C4-2B (cell line): ENCODE results near the gene EFEMP2.

ENCODE experiments used
- H3K27ac ChIP-seq: fragments of 450-650 bp; 2 replicates; pipeline ENCODE4 v1.5.1; 2017
- CTCF ChIP-seq: fragments of 450-650 bp; conservative IDR thresholded peaks from 2 replicates; pipeline ENCODE4 v1.5.1; 2017; ENCODE audit warnings: mild to moderate bottlenecking
- ZFX ChIP-seq: fragments of 450-650 bp; IDR thresholded peaks from 2 replicates; pipeline ENCODE4 v1.6.1; 2017

The EFEMP2 gene

GRCh38 chr11:65857853-65858680 is 14.5 kb downstream of the EFEMP2 start, which contains the start of gene CFL1:
TSS of gene CFL1 (minus strand) at chr11:65858180. CDS start at chr11:65858099, 81 bp downstream.
- TF ChIP-seq ZFX (no peak), CTCF (no peak)
- H3K27ac ChIP-seq = peak within 1 kb of the TSS; percentile 98

GRCh38 chr11:65857500-65857852 is 15.1 kb downstream of the EFEMP2 start:
- peak overlapping the region; percentile 98 for H3K27ac ChIP-seq

GRCh38 chr11:65856689-65857499 is 15.7 kb downstream of the EFEMP2 start:
- TF ChIP-seq ZFX (peak; percentile 75), CTCF (no peak)
- peak overlapping the region; percentile 98 for H3K27ac ChIP-seq

More at GRCh38 chr11:65857500-65857852, 15.1 kb downstream of the EFEMP2 start:
- TF ChIP-seq CTCF (no peak; the same call in 1 of the 2 replicates), ZFX (peak; percentile 60)

GRCh38 chr11:65855927-65856363 is 16.7 kb downstream of the EFEMP2 start:
- H3K27ac ChIP-seq = peak overlapping the region; percentile 98
- TF ChIP-seq ZFX (no peak), CTCF (no peak)

GRCh38 chr11:65854852-65855837 is 17.5 kb downstream of the EFEMP2 start:
- no peak for TF ChIP-seq ZFX
- H3K27ac ChIP-seq = no peak overlapping the region

GRCh38 chr11:65854161-65854592 is 18.4 kb downstream of the EFEMP2 start:
- no peak overlapping the region for H3K27ac ChIP-seq
- TF ChIP-seq ZFX = no peak
- TF ChIP-seq CTCF = no peak
